Nephron (organoid): ENCODE results near the gene BEGAIN.

Source experiments
- H3K27ac Mint-ChIP-seq, 3 experiments: 2 replicates each; pipeline ENCODE4 v1.8.0; 2020; ENCODE audit warnings: mixed read lengths in 3 of 3, mild to moderate bottlenecking in 2 of 3, moderate library complexity in 1 of 3
- H3K27me3 Mint-ChIP-seq: 2 replicates; pipeline ENCODE4 v1.8.0; 2021; ENCODE audit warnings: low read depth, mild to moderate bottlenecking, moderate library complexity, mixed read lengths
- H3K36me3 Mint-ChIP-seq: 2 replicates; pipeline ENCODE4 v1.8.0; 2020; ENCODE audit warnings: low read depth, mixed read lengths
- H3K4me1 Mint-ChIP-seq: 2 replicates; pipeline ENCODE4 v1.8.0; 2020; ENCODE audit warnings: mixed read lengths
- H3K4me3 Mint-ChIP-seq, 3 experiments: 2 replicates each; pipeline ENCODE4 v1.8.0; 2020; ENCODE audit warnings: mild to moderate bottlenecking in 3 of 3, mixed read lengths in 3 of 3, moderate library complexity in 2 of 3
- H3K9me3 Mint-ChIP-seq: 2 replicates; pipeline ENCODE4 v1.8.0; 2020; ENCODE audit warnings: mixed read lengths
- TF ChIP-seq, protein P1 (sequence below), 3 experiments: fragments of 200-600 bp; sonication (generic); IDR thresholded peaks; one replicate each; pipeline ENCODE4 v1.5.0; 2021; ENCODE audit warnings: antibody characterized with exemption in 3 of 3; ENCODE audit not compliant: unreplicated experiment in 3 of 3

The BEGAIN gene

DNA sequence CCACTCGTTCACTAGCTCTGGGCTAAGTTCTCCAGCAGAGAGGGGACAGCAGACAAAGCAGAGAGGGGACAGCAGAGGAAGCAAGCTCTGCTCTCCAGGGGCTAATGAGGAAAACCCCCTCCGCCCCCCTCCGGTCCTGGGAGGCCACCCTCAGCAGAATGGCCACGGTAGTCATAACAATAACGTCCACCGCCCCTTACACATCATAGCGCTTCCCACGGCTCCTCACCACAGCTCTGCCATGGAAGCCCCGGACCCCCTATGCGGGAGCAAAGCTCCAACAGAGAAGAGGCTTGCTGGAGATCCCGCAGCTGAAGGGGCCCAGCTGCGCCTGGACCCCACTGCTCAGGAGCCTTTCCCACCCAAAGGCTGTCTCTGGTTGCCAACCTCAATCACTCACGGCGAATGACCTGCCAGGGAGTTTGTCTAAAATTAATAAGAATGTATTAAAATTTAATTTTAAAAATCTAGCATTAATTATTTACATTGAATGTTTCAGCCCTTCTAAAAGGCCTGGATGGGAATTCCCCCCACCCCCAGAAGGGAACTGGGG, 17.4 kb downstream of the BEGAIN start:
- no peaks in the 10 kb centered on the region for H3K9me3 Mint-ChIP-seq
- H3K36me3 Mint-ChIP-seq, result no peaks in the 10 kb centered on the region
- peak overlapping the region; percentile 72 to 81 (median 77) for H3K4me3 Mint-ChIP-seq
- H3K4me1 Mint-ChIP-seq, result peaks cover 7% of the 10 kb centered on the region
- peaks cover 73% of the 10 kb centered on the region for H3K27me3 Mint-ChIP-seq
- TF ChIP-seq, protein P1, sequence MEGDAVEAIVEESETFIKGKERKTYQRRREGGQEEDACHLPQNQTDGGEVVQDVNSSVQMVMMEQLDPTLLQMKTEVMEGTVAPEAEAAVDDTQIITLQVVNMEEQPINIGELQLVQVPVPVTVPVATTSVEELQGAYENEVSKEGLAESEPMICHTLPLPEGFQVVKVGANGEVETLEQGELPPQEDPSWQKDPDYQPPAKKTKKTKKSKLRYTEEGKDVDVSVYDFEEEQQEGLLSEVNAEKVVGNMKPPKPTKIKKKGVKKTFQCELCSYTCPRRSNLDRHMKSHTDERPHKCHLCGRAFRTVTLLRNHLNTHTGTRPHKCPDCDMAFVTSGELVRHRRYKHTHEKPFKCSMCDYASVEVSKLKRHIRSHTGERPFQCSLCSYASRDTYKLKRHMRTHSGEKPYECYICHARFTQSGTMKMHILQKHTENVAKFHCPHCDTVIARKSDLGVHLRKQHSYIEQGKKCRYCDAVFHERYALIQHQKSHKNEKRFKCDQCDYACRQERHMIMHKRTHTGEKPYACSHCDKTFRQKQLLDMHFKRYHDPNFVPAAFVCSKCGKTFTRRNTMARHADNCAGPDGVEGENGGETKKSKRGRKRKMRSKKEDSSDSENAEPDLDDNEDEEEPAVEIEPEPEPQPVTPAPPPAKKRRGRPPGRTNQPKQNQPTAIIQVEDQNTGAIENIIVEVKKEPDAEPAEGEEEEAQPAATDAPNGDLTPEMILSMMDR (IDR thresholded peaks at IDR 0.05; ENCODE audit: unreplicated experiment in 3 of 3), result no peak
- H3K27ac Mint-ChIP-seq, result no peak overlapping the region

DNA sequence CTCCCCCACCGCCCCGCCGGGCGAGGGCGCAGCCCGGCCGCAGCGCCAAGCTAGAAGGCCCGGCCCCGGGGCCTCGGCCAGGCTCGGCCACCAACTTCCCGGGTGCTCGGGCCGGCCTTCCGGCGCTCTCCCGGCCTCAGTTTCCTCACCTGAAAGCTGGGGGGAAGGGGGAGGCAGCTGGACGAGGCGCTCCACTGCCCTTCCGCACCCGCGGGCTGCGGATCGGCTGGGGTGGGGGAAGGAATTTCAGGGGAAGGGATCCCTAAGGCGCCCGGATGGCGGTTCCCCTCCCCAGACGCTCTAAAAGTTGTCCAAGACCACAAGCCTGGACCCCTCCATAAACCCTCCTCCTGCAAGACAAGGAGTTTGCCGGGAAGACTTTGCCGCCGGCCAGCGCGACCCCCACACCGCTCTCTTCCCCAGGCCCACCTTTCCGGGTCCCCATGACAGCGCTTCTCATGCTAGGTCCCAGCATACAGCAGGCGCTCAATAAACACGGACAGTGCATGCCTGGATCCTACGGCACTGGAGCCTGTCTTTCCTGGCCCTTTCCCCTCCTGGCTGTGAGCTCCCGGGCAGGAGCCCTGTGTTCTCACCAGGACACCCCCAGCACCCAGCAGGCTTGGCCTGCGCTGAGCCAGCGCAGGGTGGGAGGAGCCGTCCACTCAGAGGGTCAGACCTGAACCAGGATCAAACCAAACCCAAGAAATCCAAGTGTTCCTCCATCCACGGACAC, 18.1 kb downstream of the BEGAIN start:
- H3K36me3 Mint-ChIP-seq, result no peaks in the 10 kb centered on the region
- H3K4me1 Mint-ChIP-seq, result peaks cover 10% of the 10 kb centered on the region
- H3K27me3 Mint-ChIP-seq, result peaks cover 75% of the 10 kb centered on the region
- TF ChIP-seq, protein P1 (IDR thresholded peaks at IDR 0.05; ENCODE audit: unreplicated experiment in 3 of 3), result no peak
- H3K9me3 Mint-ChIP-seq, result no peaks in the 10 kb centered on the region
- no peak overlapping the region for H3K27ac Mint-ChIP-seq
- peak overlapping the region; percentile 72 to 81 (median 77) for H3K4me3 Mint-ChIP-seq

DNA sequence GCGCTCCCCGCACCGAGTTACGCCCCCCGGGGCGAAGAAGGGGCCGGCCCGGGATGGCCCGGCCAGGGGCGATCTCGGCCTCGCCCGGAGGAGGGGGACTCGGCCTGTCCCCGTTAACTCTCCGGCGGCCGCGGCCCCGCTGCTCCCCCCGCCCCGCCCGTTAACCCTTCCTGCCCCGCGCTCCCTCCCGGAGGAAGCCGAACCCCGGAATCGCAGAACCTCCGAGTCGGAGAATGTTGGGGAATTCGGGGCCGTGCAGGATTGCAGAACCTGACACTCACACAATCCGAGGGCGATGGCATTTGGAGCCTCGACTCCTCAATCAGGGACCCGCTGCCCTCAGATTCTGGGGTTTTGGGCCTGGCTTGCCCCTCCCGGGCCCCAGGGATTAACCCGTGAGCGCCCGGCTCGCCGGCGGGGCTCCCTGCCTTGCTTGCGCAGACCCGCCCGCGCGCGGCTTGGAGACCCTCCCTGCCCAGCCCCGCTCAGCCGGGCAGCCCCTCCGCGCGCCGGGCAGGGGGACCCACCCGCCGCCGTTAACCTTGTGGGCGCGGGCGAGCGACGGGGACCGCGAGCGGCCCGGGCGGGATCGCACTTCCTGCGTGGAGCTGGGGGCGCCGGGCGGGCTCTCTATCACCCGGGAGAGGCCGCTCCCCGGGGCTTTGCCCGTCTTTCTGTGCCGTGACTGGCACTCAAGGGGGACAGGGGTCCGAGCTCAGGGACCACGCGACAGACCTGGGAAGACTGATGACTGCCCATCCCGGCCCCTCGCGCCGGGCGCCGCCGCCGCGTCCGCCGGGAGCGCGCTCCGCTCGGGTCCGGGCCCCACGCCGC, 18.8 kb downstream of the BEGAIN start:
- Mint-ChIP-seq H3K4me3 (no peak overlapping the region), H3K27me3 (peaks cover 79% of the 10 kb centered on the region), H3K9me3 (no peaks in the 10 kb centered on the region), H3K36me3 (no peaks in the 10 kb centered on the region), H3K4me1 (peaks cover 12% of the 10 kb centered on the region), H3K27ac (no peak overlapping the region)
- TF ChIP-seq, protein P1 (IDR thresholded peaks at IDR 0.05; ENCODE audit: unreplicated experiment in 3 of 3), result no peak

DNA sequence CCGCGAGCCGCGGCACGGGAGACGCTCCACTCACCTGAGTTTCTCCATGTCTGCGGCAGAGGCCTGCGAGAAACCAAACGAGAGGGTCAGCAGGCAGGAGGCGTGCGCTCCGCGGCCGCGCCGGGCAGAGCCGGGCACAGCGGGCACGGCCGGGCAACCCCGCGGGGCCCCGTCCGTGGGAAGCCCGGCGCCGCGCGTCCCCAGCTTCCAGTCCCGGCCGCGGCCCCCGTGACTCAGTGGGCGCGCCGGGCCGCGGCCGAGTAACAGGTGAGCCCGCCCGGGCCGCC, 19.4 kb downstream of the BEGAIN start:
- no peaks in the 10 kb centered on the region for H3K9me3 Mint-ChIP-seq
- TF ChIP-seq, protein P1 (IDR thresholded peaks at IDR 0.05; ENCODE audit: unreplicated experiment in 3 of 3), result no peak
- no peaks in the 10 kb centered on the region for H3K36me3 Mint-ChIP-seq
- H3K4me3 Mint-ChIP-seq, result no peak overlapping the region
- H3K27ac Mint-ChIP-seq, result no peak overlapping the region
- H3K27me3 Mint-ChIP-seq, result peaks cover 81% of the 10 kb centered on the region
- H3K4me1 Mint-ChIP-seq, result peaks cover 12% of the 10 kb centered on the region

DNA sequence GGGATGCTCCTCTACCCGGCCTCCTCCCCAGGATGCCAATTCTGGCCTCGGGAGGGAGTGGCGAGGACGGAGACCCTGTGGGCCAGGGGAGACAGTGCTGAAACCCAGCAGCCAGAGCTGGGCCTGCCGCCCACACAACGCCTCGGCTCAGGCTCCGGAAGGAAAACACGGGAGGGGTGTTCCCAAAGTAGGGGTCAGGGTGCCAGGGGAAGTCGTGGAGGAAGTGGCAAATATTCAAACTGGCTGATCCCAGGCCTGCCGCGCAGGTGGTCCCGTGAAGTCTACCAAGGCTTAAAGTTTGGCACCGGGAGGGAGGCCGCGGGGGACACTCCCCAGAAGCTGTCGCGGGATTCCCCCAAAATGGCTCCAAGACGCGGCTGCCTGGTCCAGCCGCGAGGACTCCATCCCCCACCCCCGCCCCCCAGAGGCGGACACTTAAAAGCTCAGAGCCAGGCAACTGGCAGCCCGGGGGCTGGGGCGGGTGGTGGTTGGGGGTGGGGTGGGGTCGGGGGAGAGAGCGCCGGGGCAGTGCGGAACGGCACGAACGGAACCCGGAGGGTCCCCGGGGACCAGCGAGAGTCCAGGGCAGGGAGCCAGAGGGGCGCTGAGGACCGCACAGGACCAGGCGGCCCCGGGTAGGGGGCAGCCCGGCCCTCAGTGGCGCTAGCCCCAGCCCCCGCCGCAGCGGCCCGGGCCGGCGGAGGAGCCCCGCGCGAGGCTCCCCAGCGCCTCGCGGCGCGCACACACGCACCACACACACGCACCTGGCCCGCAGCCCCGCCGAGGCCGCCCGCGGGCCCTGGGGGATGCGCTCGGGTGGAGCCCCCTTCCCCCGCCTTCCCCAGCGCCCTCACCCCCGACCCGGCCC, 20.0 kb downstream of the BEGAIN start:
- no peaks in the 10 kb centered on the region for H3K36me3 Mint-ChIP-seq
- H3K27me3 Mint-ChIP-seq, result peaks cover 77% of the 10 kb centered on the region
- H3K4me1 Mint-ChIP-seq, result peaks cover 12% of the 10 kb centered on the region
- H3K4me3 Mint-ChIP-seq, result peak overlapping the region; percentile 62 to 67 (median 65)
- H3K27ac Mint-ChIP-seq, result no peak overlapping the region
- TF ChIP-seq, protein P1 (IDR thresholded peaks at IDR 0.05; ENCODE audit: unreplicated experiment in 3 of 3), result no peak
- no peaks in the 10 kb centered on the region for H3K9me3 Mint-ChIP-seq
